CD4-positive, alpha-beta T cell treated with Interleukin-21 for 1 hour (primary cell): Measurements from ENCODE around the gene SORCS2.

Experiments
- DNase-seq: peaks from one replicate; pipeline ENCODE4 v3.0.0-alpha.2; 2020

The SORCS2 gene

DNA sequence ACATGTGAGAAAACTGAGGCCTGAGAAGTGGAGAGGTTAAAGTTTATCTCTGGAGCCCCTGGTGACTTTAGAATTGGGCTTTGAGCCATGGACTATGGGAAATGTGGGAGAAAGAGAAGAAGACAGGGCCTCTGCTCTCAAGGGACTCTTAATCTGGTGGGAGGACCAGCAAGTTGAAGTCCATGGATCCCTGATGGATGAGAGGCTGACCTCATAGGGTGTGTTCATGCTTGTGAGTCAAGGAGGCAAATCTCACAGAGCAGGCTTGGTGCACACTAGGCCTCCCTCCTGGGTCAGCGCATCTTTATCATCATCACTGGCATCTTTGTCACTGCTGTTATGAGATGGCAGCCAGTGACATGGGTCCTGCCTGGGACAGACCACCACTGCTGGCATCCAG lies 535.4 kb downstream of the SORCS2 start:
- no peak for DNase-seq

GRCh38 chr4:7731437-7731836 lies 539.1 kb downstream of the SORCS2 start:
- no peak for DNase-seq

DNA sequence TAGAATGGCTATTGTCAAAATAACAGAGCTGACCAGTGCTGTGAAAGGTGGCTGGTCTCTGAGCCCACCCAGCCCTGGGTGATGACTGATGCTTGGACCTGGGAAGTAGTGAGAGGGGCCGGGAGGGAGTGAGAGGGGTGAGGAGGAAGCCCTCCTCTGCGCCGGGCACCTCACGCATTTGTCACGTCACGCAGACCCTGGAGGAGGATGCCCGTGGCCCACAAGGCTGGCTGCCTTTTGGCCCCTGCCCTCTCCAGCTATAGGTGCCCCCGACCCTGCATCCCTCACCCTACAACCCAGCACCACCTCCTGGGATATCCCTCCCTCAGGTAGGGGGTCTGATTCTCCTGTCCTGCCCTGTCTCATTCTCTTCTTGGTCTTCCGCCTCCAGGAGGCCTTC lies 539.9 kb downstream of the SORCS2 start:
- no peak for DNase-seq

DNA sequence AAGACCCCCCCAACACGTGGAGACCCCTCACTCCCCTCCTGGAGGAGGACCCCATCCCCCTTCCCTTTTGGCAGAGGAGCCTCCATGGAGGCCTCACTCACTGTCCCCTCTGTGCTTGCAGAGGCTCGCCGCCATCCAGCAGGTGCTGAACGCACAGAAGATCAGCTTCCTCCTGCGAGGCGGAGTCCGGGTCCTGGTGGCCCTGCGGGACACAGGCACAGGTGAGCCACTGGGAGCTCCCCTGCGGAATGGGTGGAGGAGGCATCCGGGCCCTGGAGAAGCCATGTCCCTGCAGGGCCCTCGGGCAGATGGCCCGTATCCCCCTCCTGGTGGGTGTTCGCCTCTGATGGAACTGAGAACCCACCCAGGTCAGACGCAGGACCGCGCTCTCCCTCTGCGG lies 540.9 kb downstream of the SORCS2 start:
- DNase-seq: no peak

- no peak for DNase-seq
Measured at GRCh38 chr4:7733801-7734650, 541.7 kb downstream of the SORCS2 start.

DNA sequence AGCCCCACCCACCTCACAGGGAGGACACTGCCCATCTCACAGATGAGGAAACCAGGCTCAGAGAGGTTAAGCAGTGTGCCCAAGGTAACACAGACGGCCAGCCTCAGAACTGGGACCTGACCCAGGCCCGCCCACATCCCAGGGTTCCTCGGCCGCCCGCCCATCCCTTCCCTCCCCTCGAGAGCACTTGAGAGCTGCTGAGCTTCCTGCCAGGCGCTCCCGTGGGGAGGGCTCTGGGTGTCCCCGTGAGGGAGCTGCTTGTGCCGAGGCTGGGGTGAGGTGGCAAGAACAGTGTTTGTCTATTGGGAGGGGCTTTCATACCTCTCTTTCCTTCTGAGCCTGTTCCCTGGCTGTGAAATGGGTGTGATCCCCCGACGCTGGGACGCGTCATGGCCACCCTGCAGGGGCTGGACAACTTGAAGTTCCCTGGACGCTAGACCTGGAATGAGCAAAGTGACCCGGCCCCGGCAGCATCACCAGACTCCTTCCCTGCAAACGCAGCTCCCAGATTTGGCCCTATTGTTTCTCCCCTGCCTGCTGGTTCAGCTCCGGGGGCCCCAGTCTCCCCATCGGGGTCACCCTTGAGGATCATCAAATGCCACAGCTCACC lies 542.4 kb downstream of the SORCS2 start:
- DNase-seq: no peak

- no peak for DNase-seq
Measured at GRCh38 chr4:7735395-7735794, 543.1 kb downstream of the SORCS2 start.

DNA sequence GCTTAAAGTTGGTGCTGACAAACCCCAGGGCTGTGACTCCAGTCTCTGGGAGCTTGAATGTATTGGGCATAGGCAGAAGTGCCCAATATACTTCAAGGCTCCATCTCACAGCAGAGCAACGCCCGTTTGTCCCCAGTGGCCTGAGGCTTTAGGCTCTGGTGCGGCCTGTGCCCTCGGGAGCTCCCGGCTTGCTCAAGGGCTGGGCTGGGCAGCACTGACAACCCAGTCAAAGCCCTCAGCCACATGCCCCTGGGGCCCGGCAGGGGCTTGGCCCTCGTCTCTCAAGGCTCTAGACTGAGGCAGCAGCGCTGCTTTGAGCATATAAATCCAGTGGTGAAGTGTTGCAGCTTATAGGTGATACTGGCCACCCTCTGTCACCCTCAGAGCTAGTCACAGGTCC lies 543.6 kb downstream of the SORCS2 start:
- DNase-seq: no peak

DNA sequence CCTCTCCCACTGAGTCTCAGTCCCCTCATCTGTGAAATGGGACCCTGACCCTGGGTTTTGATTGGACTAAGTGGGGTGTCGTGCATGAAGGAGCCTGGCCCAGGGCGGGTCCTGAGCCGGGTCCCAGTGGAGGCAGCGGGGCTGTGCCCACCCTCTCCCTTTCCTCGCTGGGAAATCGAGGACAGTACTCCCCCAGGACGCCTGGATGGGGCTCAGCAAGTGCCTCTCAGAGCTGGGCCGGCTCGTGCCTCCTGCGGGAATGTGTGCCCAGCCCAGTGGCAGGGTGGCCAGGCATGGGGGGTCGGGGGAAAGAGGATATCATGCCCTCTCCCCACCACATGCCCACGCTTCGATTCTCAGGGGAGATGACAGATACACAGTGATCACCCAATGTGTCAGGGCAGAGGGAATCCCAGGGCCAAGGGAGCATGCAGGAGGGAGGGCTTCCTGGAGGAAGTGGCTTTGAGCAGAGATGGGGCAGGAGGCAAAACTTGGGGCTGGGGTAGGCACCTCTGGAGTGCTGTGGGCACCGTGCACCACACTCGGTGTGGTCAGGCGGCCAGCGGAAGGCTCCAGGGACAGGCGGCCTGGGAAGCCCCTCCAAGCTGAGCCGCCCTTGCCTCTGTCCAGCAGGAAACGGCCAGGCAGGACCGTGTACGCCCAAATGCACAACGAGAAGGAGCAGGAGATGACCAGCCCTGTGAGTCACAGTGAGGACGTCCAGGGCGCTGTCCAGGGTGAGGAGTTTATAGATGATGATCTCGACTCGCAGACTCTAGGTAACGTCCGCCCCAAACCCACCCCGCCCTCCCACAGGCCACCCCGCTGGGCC lies 544.3 kb downstream of the SORCS2 start:
- DNase-seq: no peak

- DNase-seq: no peak
Measured at GRCh38 chr4:7737268-7737645, 544.9 kb downstream of the SORCS2 start.

GRCh38 chr4:7737752-7738457 lies 545.6 kb downstream of the SORCS2 start:
- no peak for DNase-seq

GRCh38 chr4:7738458-7739076 lies 546.2 kb downstream of the SORCS2 start:
- no peak for DNase-seq

DNA sequence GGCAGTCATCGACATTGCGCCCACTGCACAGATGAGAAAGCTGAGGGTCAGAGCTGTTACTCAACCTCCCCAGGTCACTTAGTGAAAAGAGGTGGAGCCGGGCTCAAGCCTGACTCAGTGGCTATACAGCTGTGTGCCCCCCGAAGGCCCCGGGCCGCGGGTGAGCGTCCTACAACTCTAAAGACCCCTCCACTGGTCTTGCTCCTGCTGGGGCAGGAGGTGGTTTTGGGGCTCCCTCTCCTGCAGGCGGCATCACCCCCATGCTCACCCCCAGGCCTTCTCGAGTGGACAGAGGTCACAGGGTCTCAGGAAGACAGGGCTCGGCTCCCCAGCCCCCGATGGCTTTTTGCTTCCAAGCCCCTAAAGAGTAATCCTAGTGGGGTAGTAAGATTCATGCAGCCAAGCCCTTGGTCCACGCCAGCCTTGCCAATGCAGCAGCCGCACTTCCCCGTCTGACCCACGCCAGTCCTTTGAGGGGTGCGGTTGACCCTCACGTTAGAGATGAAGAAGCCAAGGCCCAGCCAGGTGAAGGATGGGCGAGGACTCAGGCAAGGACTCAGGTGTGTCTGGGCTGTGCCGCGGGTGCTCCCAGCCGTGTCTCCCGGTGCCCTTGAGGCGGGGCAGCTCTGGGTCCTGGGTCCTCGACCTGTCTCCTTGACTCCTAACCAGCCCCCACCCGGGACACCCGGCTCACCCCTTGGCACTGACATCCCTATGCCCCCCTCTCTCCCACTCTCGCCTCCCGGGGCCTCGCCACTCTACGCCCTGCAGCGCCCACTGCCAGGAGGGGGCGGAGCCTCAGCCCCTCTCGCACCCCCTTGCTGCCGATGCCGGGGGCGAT lies 547.0 kb downstream of the SORCS2 start:
- no peak for DNase-seq

DNA sequence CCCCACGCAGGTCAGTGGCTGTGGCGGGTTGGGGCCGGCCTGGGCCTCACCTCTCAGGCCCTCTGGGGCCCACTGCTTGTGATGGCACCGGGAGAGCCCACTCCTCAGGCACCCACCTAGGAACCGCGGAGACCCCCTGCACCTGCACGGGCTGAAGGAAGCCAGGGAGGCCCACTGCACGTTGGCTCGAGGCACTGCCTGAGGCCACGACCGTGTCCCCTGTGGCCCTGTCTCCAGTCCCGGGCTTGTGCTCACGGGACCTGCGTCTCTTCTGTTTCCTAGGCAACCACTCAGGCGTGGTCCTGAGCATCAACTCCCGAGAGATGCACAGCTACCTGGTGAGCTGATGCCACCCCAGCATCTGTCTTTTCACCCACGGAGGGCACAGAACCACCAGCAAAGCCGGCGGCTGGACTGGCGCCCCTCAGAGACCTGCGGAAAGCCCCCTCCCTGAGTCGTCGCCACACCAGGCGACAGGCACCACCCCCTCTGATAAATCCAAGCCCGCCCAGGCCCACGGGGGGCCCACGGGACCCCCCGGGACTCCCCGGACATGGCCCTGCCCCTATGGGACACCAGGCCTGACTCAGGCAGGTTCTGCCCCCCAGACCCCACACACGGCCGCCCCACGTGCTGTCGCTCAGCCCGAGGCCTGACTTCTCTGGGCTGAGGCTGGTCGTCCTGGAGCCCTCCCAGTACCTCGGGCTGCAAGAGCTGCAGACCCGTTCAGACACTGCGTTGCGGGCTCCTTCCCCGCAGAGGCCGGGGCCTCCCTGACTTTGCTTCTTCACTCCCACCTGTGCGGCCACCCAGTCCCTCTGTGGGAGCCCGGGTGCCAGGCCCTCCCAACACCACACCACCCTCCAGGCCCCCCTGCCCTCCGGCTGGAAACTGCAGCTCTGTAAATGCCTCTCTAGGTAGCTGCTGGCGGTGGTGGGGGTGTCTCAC lies 547.9 kb downstream of the SORCS2 start:
- no peak for DNase-seq

- no peak for DNase-seq
Measured at GRCh38 chr4:7740866-7741525, 548.7 kb downstream of the SORCS2 start.

DNA sequence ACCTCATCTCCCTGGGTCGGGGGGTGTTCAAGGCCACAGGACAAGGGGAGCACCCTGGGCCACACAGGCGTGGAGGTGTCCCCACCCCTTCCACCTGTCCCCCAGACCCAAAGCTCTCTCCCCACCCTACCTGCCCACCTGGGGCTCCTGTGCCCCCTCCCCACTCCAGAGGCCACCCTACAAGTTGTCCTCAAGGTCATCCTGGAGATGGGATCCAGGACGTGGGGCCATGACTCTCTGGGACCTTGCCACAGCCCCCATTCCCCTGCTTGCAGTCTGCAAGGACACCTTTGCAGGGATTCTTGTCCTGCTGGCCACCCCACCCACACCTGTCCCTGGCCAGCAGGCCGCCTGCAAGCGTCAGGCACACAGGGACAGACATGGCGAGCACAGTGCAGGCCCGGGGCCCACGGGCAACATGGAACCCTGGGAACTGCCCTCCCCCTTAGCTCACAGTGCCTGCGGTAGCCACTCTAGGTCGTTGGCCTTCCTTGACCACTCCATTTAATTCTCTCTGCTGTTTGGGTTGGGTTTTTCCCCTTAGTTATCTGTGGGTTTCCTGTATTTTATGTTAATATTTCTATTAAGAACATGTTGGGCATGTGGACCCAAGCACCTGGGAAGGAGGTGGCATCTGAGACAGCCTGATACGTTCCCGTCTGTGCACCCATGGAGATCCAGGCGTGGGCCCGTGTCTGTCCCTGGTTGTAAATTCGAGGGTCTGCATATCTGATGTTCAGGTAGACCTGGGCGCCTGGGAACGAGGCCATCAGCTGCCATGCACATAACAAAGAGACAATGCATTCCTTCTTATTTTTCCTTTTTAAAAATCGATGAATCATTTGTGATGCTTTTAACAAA lies 549.8 kb downstream of the SORCS2 start:
- no peak for DNase-seq

GRCh38 chr4:7742807-7743280 lies 550.5 kb downstream of the SORCS2 start:
- no peak for DNase-seq

- no peak for DNase-seq
Measured at GRCh38 chr4:7744142-7744804, 551.9 kb downstream of the SORCS2 start.
